GM11168 (cell line): Measurements from ENCODE around the gene ABCA7.

Source experiments
- in situ Hi-C: fragments of 300-500 bp; cut with MboI; formaldehyde crosslinking; loops from one replicate; pipeline ENCODE4 v1.12.0; 2022; ENCODE audit warnings: low sequenced_read_pairs; ENCODE audit not compliant: unreplicated experiment

The ABCA7 gene

DNA sequence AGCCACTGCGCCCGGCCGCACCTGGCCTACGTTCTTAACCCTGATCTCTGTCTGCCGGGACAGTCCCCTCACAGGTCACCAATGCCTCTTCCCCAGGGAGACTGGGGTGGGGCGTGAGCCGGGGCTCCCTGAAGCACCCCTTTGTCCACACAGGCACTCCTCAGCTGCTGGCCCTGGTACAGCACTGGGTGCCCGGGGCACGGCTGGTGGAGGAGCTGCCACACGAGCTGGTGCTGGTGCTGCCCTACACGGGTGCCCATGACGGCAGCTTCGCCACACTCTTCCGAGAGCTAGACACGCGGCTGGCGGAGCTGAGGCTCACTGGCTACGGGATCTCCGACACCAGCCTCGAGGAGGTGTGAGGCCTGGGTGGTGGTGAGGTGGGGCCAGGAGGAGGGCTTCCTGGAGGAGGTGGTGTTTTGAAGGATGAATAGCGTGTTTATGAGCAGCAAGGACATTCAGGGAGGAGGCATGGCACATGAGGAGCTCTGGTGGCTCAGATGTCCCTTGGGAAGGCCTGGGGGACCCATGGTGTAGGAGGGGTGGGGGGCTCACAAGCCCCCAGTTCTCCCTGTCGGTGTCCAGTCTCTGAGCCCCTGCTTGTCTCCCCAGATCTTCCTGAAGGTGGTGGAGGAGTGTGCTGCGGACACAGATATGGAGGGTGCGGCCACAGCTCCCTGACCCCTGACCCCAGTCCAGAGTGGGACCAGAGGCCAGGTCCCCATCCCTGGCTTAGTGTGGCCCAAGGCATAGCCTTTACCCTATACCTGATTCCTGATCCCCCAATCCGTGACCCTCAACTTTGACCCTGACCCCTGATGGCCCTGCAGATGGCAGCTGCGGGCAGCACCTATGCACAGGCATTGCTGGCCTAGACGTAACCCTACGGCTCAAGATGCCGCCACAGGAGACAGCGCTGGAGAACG is 13.5 kb downstream of the ABCA7 start:
- in situ Hi-C loops, result no loop called here

DNA sequence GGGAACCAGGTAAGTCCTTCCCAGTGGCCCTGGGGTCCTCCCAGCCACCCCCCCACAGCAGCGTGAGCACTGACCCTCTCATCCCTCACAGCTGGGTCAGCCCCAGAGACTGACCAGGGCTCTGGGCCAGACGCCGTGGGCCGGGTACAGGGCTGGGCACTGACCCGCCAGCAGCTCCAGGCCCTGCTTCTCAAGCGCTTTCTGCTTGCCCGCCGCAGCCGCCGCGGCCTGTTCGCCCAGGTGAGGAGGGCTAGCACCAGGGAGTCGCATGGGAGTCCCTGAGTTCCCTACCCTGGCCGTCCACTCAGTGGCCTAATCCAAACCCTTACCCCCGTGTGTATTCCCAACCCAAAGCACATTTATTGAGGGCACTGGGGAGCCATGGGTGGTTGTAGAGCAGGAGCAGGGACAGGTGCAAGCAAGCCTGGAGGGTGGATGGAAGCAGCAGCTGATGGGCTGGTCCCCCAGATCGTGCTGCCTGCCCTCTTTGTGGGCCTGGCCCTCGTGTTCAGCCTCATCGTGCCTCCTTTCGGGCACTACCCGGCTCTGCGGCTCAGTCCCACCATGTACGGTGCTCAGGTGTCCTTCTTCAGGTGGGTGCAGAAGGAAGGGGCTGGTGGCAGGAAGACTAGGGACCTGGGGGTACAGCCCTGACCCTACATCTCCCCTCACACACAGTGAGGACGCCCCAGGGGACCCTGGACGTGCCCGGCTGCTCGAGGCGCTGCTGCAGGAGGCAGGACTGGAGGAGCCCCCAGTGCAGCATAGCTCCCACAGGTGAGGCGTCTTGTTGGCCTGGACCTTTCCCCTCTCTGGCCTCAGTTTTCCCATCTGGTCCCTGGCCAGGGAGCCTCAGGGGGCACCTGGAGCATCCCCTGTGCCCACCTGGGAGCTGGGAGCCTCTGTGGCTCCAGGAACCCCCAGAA is 14.5 kb downstream of the ABCA7 start:
- in situ Hi-C loops, result no loop called here

DNA sequence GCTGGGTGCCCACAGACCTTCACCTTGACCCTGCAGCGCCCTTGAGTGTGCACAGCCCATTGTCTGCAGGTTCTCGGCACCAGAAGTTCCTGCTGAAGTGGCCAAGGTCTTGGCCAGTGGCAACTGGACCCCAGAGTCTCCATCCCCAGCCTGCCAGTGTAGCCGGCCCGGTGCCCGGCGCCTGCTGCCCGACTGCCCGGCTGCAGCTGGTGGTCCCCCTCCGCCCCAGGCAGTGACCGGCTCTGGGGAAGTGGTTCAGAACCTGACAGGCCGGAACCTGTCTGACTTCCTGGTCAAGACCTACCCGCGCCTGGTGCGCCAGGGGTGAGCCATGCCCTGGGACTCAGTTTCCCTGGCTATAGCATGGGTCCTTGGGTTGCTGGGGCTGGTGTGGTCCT is 15.1 kb downstream of the ABCA7 start:
- in situ Hi-C loops, result no loop called here

DNA sequence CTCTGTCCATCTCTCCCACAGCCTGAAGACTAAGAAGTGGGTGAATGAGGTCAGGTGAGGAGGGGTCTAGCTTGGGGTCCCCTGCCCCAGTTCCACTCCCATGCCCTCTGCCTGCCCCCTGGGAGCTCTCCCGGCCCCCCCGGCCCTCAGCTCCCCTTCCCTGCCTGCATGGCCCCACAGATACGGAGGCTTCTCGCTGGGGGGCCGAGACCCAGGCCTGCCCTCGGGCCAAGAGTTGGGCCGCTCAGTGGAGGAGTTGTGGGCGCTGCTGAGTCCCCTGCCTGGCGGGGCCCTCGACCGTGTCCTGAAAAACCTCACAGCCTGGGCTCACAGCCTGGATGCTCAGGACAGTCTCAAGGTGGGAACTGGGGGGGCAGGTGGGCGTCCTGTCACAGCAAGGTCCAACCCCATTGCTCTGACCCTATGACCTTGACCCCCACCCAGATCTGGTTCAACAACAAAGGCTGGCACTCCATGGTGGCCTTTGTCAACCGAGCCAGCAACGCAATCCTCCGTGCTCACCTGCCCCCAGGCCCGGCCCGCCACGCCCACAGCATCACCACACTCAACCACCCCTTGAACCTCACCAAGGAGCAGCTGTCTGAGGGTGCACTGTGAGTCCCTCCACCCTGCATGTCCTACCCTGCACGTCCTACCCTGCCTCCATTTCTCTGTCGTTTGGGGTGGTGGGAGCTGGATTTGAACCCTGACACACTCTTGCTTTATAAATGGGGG is 16.1 kb downstream of the ABCA7 start:
- in situ Hi-C loops, result no loop called here

DNA sequence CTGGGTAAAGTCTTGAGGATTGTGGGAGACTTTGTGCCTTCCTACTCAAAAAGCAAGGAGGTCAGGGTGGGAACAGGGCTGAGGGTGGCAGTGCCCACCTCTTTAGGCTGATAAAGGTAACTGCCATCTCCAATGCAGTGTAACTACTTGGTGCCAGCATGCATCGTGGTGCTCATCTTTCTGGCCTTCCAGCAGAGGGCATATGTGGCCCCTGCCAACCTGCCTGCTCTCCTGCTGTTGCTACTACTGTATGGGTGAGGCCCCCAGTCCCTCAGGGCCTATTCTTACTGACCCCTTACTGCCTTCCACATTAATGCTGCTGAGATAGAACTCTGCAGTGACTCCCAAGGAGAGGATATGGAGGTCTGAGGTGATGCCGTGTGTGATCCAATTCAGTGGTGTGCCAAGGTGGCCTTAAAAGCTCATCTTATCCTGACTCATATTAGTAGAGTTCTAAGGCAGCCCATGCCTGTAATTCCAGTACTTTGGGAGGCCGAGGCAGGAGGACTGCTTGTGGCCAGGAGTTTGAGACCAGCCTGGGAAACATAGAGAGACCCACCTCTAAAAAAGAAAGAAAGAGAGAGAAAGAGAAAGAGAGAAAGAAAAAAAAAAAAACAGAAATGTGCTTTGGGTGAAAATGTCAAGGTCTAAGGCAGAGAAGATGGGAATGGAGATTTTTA is 17.4 kb downstream of the ABCA7 start:
- in situ Hi-C loops, result no loop called here

DNA sequence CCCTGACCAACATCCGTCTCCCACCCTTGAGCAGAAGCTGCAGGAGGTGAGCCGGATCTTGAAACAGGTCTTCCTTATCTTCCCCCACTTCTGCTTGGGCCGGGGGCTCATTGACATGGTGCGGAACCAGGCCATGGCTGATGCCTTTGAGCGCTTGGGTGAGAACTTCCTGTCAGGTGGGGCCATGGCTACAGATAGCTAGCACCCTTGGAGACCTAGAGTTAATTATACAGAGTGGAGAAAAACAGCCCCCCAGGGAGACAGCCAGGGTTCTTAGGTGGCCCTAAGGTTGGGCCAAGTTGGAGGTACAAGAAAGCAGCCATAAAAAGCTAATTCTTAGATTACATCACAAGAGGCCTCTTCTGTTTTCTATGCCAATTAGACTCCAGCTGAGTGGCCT is 18.2 kb downstream of the ABCA7 start:
- in situ Hi-C loops, result no loop called here

DNA sequence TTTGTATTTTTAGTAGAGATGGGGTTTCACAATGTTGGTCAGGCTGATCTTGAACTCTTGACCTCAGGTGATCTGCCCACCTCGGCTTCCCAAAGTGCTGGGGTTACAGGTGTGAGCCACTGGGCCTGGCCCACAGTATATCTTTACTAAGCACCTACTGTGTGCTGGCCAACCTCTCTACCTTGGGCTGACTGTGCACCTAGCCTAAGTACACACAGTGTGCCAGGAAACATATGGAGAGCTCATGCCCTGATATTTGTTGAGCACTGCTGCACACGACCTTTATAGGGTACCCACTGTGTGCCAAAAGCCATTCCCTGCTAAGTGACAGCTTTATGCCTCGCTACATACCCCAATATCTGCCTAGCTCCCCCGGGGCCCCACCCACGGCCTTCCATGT is 20.8 kb downstream of the ABCA7 start:
- in situ Hi-C loops, result no loop called here

DNA sequence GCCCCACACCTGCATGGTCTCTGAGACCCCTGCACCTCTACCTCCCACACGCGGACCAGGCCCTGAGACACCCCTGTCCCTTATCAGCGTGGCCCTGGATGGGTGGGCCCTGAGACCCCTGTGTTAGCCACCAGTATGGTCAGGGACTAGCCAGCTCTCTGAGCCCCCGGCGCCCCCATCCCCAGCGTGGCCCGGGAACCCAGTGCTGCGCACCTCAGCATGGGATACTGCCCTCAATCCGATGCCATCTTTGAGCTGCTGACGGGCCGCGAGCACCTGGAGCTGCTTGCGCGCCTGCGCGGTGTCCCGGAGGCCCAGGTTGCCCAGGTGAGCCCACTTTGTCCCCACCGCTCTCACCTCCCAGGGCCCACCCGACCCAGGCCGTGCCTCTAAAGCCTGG is 22.1 kb downstream of the ABCA7 start:
- in situ Hi-C loops, result no loop called here

DNA sequence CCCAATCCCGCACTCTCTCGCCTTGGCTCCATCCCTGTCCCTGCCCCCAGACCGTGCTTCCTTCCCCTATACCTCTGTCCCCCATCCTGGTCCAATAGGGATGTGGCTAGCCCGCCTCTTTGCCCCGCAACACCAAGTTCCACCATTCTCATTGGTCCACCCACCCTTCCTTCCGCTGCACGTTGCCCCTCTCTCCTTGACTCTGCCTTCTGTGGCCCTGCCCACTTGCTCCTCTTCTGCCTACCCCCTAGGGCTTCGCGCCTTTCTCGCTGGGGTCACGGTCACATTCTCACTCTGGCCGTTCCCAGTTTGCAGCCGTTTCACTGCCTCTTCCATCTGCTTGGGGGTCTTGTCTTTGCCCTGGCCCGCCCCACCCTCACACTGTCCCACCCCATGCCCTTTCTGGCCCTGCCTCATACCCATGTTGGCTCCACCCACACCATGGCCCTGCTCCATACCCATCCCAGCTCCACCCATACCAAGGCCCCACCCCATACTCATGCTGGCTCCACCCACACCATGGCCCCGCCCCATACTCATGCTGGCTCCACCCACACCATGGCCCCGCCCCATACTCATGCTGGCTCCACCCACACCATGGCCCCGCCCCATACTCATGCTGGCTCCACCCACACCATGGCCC is 22.6 kb downstream of the ABCA7 start:
- in situ Hi-C loops, result no loop called here

DNA sequence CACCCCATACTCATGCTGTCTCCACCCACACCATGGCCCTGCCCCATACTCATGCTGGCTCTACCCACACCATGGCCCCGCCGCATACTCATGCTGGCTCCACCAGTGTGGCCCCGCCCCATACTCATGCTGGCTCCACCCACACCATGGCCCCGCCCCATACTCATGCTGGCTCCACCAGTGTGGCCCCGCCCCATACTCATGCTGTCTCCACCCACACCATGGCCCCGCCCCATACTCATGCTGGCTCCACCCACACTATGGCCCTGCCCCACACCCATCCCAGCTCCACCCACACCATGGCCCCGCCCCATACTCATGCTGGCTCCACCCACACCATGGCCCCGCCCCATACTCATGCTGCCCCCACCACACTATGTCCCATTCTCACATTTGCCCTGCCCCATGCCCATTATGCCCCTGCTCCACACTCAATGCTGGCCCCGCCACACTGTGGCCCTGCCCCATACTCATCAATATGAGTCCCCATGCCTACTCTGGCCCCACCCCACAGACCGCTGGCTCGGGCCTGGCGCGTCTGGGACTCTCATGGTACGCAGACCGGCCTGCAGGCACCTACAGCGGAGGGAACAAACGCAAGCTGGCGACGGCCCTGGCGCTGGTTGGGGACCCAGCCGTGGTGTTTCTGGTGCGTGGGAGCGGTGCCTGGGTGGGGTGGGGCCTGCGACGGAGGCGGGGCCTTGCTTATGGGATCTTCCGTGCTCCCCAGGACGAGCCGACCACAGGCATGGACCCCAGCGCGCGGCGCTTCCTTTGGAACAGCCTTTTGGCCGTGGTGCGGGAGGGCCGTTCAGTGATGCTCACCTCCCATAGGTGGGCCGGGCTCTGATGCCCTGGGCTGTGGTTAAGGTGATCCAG is 23.4 kb downstream of the ABCA7 start:
- in situ Hi-C loops, result no loop called here

DNA sequence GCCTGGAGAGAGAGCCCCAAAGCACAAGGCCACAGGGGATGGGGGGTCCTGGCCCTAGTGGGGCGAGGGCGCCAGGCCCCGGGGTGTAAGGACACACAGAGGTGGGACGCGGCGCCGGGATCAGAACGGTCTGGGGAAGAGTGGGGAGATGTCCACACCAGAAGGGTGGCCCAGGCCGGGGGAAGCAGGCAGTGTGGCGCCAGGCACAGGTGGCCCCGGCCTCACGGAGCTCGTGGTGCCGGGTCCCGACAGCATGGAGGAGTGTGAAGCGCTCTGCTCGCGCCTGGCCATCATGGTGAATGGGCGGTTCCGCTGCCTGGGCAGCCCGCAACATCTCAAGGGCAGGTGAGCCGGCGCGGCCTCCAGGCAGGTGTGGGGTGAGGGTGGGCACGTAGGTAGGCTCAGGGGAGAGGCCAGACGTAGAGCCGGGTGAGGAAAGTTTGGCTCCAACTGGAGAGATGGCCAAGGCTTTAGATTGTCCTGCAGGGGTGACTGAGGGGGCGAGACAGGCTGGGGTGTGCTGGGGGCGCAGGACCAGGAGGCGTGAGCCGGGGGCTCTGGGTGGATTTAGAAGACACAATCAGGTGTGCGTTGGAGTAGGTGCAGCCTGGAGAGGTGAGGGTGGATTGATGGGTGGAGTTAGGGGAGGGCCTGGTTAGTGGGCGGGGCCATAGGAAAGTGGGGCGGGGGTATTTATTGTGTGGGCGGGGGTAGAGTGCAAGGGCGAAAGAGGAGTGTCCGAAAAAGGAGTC is 24.2 kb downstream of the ABCA7 start:
- in situ Hi-C loops, result no loop called here

DNA sequence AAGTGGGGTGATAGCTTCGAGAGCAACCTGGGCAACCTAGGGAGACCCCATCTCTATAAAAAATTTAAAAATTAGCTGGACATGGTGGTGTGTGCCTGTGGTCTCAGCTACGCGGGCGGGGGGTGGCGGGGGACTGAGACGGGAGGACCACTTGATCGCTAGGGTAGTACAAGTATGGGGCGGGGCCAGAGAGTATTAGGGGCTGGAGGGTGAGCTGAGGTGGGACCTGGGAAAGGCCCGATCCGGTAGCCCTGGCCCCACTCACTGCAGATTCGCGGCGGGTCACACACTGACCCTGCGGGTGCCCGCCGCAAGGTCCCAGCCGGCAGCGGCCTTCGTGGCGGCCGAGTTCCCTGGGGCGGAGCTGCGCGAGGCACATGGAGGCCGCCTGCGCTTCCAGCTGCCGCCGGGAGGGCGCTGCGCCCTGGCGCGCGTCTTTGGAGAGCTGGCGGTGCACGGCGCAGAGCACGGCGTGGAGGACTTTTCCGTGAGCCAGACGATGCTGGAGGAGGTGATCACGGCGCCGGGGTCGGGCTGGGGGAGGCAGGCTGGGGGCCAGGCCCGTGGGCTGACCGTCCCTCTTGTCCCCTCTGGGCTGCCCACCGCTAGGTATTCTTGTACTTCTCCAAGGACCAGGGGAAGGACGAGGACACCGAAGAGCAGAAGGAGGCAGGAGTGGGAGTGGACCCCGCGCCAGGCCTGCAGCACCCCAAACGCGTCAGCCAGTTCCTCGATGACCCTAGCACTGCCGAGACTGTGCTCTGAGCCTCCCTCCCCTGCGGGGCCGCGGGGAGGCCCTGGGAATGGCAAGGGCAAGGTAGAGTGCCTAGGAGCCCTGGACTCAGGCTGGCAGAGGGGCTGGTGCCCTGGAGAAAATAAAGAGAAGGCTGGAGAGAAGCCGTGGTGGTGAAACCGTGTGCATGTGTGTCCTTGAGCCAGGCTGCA is 25.0 kb downstream of the ABCA7 start:
- in situ Hi-C loops, result no loop called here

DNA sequence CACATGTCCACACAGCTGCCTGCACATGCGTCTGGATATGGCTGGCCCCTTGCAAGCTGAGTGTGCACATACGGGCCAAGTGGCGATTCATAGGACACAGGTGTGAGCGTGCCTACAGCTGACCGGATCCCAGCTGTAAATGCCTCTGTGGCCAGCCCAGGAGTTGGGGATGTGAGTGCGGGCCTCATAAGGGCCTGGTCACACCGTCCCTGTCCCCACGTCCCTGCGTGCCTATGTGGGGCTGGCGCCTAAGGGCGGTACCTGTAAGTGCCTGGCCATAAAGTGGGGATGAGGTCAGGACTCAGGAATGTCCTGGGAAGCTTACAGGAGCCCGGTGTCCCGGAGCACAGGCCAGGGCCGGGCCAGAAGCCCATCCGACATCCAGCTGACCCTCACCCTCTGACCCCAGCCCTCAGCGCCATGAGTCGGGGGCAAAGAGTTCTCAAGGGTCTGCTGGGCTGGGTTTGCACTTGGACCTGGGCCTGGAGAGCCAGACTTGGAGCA is 25.8 kb downstream of the ABCA7 start:
- in situ Hi-C loops, result no loop called here

DNA sequence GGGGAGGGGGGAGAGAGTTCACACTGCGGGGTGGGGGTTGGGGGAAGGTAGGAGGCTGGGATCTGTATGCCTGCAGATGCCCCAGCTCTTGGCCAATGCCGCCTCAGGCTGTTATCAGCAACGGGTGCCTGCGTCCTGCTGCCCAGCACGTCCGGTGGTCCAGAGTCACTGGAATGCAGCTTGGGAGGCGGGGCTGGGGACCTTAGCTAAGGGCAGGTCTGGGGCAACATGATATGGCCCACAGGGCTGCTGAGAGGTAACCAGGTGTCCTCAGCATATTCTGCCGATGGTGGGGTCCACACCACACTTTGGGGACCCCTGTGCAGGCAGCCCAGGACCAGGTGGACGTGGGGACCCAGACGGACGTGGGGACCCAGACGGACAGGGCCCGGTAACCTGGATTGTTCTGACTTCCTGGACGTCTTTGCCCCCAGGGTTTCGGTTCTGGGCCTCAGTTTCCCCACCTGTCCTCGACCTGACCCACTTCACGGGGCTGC is 26.4 kb downstream of the ABCA7 start:
- in situ Hi-C loops, result no loop called here

DNA sequence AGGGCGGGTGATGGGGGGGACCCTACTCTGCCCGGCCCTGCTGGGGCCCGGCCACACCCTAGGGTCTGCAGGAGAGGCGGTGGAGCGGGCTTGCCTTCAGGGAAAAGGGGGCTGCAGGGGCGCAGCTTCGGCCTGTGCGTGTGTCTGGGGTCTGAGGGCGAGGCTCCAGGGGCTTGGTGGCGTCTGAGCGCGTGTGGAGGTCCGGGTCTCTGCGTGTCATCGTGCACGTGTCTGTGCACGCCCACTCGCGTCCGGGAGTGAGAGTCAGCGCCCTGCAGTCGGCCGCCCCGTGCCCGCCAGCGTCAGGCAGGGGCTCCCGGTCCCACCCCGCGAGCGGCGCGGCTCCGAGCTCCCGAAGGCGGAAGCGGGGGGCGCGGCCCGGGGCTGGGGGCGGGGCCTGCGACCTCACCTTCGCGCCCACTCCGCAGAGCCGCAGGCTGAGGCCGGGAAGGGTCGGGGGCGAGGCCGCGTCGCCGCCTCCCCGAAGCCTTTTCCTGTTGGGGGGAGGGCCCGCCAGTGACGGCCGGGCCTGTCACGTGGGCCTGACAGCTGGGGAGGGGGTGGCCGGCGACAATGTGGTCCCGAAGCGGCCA is 26.9 kb downstream of the ABCA7 start, which contains the start of gene ARHGAP45:
TSS of gene ARHGAP45 (plus strand) at position 420 of the 593 bp plus-strand sequence. CDS start 239 bp downstream, outside the sequence.
- in situ Hi-C loops, result no loop called here
